ENCODE data around the gene METRN. TPM values are rescaled to one million over a fixed set of nuclear protein-coding genes. Genes with fewer than 3 reads are reported as not detected.

The METRN gene
- polyA plus RNA-seq, 3 donors: 0.97 to 5.4 (median 1.7) TPM

GRCh38 chr16:746637-747036, 31.7 kb downstream of the METRN start:
- Mint-ChIP-seq H3K4me1 (no peaks in the 10 kb centered on the region), H3K9me3 (no peaks in the 10 kb centered on the region), H3K27me3 (ENCODE audit: low read depth in 3 of 3) (peaks cover 0 to 1% (median 0%) of the 10 kb centered on the region in 3 donors), H3K4me3 (no peak overlapping the region), H3K27ac (no peak overlapping the region), H3K36me3 (no peaks in the 10 kb centered on the region)
- intact Hi-C loops (cut with micrococcal nuclease): no loop called here
- H3K4me1 ChIP-seq (ENCODE audit: control insufficient read depth in 1 of 2, insufficient read depth in 2 of 2, low read length in 2 of 2): no peaks in the 10 kb centered on the region
- no peaks in the 10 kb centered on the region for H3K9me3 ChIP-seq (replicated peaks in 1 of 2; ENCODE audit: control insufficient read depth in 1 of 2, insufficient read depth in 1 of 2, low read length in 2 of 2)
- no peaks in the 10 kb centered on the region for H3K36me3 ChIP-seq (replicated peaks in 1 of 2; ENCODE audit: control insufficient read depth in 1 of 2, insufficient read depth in 2 of 2, low read length in 2 of 2)
- no peak overlapping the region for H2AFZ ChIP-seq (ENCODE audit: insufficient read depth, low read depth, low read length, poor library complexity, severe bottlenecking)
- no peaks in the 10 kb centered on the region for H3K79me2 ChIP-seq (ENCODE audit: insufficient read depth, low read length)
- no peak for DNase-seq
- H3K4me2 ChIP-seq (replicated peaks; ENCODE audit: extremely low read depth, low read length, poor library complexity, severe bottlenecking): no peak overlapping the region
- no CpG with 5 or more reads among the region's 13 CpGs for WGBS (ENCODE audit: insufficient coverage)
- H3K27ac ChIP-seq (ENCODE audit: low read depth in 1 of 2, low read length in 2 of 2): no peak overlapping the region
- H3K4me3 ChIP-seq (replicated peaks in 1 of 3; ENCODE audit: low read depth in 2 of 3, low read length in 3 of 3): no peak overlapping the region
- H3K9ac ChIP-seq (ENCODE audit: insufficient read depth, low read length, poor library complexity, severe bottlenecking): no peak overlapping the region
- TF ChIP-seq, protein P1, sequence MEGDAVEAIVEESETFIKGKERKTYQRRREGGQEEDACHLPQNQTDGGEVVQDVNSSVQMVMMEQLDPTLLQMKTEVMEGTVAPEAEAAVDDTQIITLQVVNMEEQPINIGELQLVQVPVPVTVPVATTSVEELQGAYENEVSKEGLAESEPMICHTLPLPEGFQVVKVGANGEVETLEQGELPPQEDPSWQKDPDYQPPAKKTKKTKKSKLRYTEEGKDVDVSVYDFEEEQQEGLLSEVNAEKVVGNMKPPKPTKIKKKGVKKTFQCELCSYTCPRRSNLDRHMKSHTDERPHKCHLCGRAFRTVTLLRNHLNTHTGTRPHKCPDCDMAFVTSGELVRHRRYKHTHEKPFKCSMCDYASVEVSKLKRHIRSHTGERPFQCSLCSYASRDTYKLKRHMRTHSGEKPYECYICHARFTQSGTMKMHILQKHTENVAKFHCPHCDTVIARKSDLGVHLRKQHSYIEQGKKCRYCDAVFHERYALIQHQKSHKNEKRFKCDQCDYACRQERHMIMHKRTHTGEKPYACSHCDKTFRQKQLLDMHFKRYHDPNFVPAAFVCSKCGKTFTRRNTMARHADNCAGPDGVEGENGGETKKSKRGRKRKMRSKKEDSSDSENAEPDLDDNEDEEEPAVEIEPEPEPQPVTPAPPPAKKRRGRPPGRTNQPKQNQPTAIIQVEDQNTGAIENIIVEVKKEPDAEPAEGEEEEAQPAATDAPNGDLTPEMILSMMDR (IDR thresholded peaks at IDR 0.05): no peak
- no peaks in the 10 kb centered on the region for H4K20me1 ChIP-seq (ENCODE audit: insufficient read depth, low read length)
- no peaks in the 10 kb centered on the region for H3K27me3 ChIP-seq (ENCODE audit: control insufficient read depth in 2 of 2, insufficient read depth in 2 of 2, low read length in 2 of 2)

DNA sequence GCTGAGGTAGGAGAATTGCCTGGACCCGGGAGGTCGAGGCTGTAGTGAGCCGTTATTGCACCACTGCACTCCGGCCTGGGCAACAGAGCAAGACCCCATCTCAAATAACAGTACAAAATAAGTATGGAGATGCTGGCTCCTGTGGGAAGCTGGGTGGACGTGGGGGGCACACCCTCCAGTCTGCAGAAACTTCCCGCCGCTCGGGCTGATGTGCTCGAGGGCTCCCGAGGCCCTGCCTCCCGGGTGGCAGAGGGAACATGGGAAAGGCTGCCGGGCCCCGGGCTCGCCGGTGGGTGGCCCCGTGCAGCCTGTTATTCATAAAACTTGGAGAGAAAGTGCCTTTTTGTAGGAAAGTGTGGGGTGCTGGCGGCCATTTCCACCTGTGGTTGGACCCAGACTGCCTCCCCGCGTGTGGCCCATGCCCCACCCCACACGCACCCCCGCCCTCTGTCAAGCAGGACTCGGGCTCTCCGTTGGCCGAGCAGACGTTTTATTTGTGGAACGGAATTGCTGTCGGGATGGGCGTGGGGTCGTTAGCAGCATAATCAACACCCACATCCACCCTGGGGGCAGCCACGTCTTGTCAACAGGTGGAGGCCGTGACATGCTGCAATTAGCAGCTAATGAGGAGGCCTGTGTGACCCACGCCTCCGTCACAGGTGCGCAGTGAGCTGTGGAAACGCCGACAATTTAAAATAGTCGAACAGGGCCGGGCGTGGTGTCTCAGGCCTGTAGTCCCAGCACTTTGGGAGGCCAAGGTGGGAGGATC, 33.2 kb downstream of the METRN start:
- intact Hi-C loops (cut with micrococcal nuclease): no loop called here
- Histone ChIP-seq H3K4me2 (replicated peaks; ENCODE audit: extremely low read depth, low read length, poor library complexity, severe bottlenecking) (no peak overlapping the region), H3K36me3 (replicated peaks in 1 of 2; ENCODE audit: control insufficient read depth in 1 of 2, insufficient read depth in 2 of 2, low read length in 2 of 2) (no peaks in the 10 kb centered on the region), H2AFZ (ENCODE audit: insufficient read depth, low read depth, low read length, poor library complexity, severe bottlenecking) (no peak overlapping the region), H3K4me1 (ENCODE audit: control insufficient read depth in 1 of 2, insufficient read depth in 2 of 2, low read length in 2 of 2) (no peaks in the 10 kb centered on the region), H3K9me3 (replicated peaks in 1 of 2; ENCODE audit: control insufficient read depth in 1 of 2, insufficient read depth in 1 of 2, low read length in 2 of 2) (no peaks in the 10 kb centered on the region), H3K4me3 (replicated peaks in 1 of 3; ENCODE audit: low read depth in 2 of 3, low read length in 3 of 3) (no peak overlapping the region), H3K79me2 (ENCODE audit: insufficient read depth, low read length) (no peaks in the 10 kb centered on the region), H3K9ac (ENCODE audit: insufficient read depth, low read length, poor library complexity, severe bottlenecking) (no peak overlapping the region), H3K27ac (ENCODE audit: low read depth in 1 of 2, low read length in 2 of 2) (no peak overlapping the region), H4K20me1 (ENCODE audit: insufficient read depth, low read length) (no peaks in the 10 kb centered on the region), H3K27me3 (ENCODE audit: control insufficient read depth in 2 of 2, insufficient read depth in 2 of 2, low read length in 2 of 2) (no peaks in the 10 kb centered on the region)
- 91% methylated on average over 19 of the region's 39 CpGs for WGBS (ENCODE audit: insufficient coverage)
- TF ChIP-seq, protein P1 (IDR thresholded peaks at IDR 0.05): no peak
- Mint-ChIP-seq H3K27me3 (ENCODE audit: low read depth in 3 of 3) (peaks cover 0 to 4% (median 0%) of the 10 kb centered on the region in 3 donors), H3K27ac (no peak overlapping the region), H3K4me3 (no peak overlapping the region), H3K36me3 (no peaks in the 10 kb centered on the region), H3K9me3 (no peaks in the 10 kb centered on the region), H3K4me1 (peaks cover 5% of the 10 kb centered on the region)
- DNase-seq: no peak
